Sigmoid colon (tissue), 4 donors: ENCODE results near the gene CCDC102A.

Experiments used
- EP300 ChIP-seq, 4 donors: sonication (generic); formaldehyde crosslinking; IDR thresholded peaks; one replicate each; pipeline ENCODE4 v1.6.1; 2017; ENCODE audit warnings: antibody characterized with exemption in 4 of 4
- POLR2A ChIP-seq, 2 donors: fragments of 450-650 bp; IDR thresholded peaks; one replicate each; pipeline ENCODE4 v1.6.1; 2016; ENCODE audit warnings: antibody characterized with exemption in 2 of 2, mild to moderate bottlenecking in 2 of 2, moderate library complexity in 2 of 2
- POLR2AphosphoS5 ChIP-seq, 4 donors: sonication (generic); formaldehyde crosslinking; IDR thresholded peaks; one replicate each; pipeline ENCODE4 v1.6.1; 2017; ENCODE audit warnings: antibody characterized with exemption in 4 of 4
- TF ChIP-seq, protein P1 (sequence below), 4 experiments: fragments of 450-650 bp in 3 of 4; fragments of 200-600 bp in 1 of 4; IDR thresholded peaks; one replicate each; pipeline ENCODE4 v1.5.1; 2016 to 2019; ENCODE audit warnings: antibody characterized with exemption in 4 of 4, mild to moderate bottlenecking in 3 of 4, moderate library complexity in 2 of 4

DNA sequence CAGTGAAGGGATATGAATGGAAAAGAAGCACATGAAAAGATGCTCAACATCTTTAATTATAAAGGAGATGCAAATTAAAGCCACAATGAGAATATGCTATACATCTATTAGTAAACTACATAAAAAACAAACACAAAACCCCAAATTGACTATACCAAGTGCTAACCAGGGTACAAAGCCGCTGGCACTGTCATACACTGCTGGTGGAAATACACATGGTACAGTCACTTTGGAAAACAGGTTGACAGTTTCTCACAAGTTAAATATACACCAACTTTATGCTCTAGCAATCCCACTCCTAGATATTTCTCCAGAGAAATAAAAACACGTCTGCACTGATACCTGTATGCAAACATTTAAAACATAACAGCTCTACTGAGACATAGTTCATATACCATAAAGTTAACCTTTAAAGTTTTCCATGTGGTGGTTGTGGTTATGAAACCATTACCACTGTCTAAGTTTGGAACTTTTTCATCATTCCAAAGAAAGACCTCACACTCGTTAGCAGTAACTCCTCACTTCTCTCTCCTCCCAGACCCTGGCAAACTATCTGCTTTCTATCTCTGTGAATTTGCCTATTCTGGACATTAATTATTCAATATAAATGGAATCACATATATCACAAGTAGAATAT, 48.8 kb upstream of the CCDC102A start:
- TF ChIP-seq POLR2A (IDR thresholded peaks at IDR 0.05) (no peak), POLR2AphosphoS5 (IDR thresholded peaks at IDR 0.05) (no peak), EP300 (IDR thresholded peaks at IDR 0.05) (no peak)
- TF ChIP-seq, protein P1, sequence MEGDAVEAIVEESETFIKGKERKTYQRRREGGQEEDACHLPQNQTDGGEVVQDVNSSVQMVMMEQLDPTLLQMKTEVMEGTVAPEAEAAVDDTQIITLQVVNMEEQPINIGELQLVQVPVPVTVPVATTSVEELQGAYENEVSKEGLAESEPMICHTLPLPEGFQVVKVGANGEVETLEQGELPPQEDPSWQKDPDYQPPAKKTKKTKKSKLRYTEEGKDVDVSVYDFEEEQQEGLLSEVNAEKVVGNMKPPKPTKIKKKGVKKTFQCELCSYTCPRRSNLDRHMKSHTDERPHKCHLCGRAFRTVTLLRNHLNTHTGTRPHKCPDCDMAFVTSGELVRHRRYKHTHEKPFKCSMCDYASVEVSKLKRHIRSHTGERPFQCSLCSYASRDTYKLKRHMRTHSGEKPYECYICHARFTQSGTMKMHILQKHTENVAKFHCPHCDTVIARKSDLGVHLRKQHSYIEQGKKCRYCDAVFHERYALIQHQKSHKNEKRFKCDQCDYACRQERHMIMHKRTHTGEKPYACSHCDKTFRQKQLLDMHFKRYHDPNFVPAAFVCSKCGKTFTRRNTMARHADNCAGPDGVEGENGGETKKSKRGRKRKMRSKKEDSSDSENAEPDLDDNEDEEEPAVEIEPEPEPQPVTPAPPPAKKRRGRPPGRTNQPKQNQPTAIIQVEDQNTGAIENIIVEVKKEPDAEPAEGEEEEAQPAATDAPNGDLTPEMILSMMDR (IDR thresholded peaks at IDR 0.05) = no peak
